ENCODE data around the gene LRRC1.
"Not testable (repeated sequence)": the region's sequence is repeated elsewhere in the genome, so short reads cannot be mapped to it uniquely, and the experiment has no call there.

LRRC1 gene

DNA sequence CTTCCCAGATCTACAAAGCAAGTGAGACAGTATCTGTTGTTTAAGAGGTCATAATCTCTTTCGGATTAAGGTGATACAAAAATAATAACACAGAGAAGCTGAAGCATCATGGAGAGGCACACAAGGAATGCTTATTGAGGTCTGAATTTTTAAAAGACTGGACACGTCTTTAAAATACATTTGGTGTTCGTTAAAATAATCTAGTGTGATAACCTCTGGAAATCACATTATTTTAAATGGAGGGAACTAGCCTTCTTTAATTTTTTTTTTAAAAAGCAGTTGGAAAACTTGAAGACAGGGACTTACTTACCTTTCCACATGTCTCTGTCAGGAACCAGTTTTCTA lies 1.9 kb upstream of the LRRC1 start:
- DNase-seq (ENCODE audit: low spot score): no peak

DNA sequence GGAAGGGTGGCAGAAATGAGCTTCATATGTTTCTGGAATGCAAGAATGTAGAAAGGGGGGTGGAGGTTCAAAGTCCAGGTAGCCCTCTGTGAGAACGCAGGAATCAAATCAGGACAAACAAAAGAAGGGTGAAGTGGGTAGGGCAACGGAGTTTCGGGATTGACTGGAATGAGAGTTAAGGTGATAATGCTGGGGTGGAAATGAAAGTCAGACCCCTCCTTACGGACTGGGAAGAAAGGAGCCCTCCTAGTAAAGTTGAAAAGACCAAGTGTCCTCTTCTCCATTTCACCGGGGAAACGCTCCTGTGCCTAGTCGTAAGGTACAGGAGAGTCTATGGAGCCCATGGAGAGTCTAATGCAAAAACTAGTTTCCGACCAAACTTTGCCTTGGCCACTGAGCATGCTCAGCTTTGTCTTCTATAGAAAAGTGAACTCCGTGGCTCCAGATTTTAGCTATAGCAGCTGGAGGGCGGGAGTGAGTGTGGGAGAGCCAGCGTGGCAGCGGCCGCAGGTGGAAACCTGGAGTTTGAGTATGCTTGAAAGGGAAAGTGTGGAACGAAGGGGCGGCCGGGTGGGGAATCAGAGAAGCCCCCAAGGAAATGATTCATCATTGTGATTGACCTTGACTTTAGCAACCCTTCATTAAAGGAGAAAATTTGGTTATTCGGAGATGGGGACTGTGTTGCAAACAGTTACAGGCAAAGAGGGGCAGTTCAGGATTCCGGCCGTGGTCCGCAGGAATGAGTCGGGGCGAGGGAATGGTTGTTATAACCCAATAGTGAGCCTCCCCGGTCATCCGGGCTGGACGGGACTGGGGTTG lies 1.3 kb upstream of the LRRC1 start:
- peak; percentile 56 for DNase-seq (ENCODE audit: low spot score)

DNA sequence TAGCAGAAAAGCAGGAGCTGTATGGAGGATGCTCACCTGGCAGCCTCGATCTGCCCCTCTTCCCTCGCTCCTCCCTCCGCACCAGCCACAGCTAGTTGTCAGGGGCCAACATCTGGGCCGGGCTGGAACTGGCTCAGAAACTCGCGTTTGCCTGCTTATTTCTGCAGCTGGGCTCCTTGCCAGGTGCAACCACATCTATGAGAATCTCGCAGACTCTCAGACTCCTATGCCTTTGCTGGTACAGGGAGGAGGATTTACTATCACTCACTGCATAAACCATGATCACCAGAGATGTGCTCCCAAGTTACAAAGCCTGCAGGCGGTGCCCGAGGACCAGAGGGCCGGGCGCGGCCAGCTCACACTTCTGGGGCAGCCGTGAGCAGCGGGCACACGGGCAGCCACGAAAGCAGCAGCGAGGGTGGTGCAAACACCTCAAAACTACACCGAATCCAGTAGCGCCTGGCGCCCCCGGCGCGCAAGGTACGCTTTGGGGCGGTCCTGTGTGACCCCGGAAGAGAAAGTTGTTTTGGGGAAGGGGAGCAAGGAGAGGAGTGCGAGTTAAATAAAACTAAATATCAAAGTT lies 577 bp upstream of the LRRC1 start:
- peak; percentile 71 for DNase-seq (ENCODE audit: low spot score)

DNA sequence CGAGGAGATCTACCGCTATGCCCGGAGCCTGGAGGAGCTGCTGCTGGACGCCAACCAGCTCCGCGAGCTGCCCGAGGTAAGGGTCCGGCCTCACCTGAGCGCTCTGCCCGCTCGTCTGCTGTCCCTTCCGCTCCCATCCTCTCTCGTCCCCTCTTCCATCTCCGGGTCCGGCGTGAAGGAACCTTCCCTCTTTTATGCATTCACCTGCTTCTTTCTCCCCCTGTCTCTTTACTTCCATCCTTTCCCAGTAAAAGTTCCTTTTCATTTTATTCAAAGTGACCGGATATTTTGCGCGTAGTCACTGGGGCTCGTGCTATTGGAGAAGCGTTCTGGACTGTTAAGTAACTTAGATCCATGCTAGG lies 516 bp downstream of the LRRC1 start:
- no peak for DNase-seq (ENCODE audit: low spot score)

DNA sequence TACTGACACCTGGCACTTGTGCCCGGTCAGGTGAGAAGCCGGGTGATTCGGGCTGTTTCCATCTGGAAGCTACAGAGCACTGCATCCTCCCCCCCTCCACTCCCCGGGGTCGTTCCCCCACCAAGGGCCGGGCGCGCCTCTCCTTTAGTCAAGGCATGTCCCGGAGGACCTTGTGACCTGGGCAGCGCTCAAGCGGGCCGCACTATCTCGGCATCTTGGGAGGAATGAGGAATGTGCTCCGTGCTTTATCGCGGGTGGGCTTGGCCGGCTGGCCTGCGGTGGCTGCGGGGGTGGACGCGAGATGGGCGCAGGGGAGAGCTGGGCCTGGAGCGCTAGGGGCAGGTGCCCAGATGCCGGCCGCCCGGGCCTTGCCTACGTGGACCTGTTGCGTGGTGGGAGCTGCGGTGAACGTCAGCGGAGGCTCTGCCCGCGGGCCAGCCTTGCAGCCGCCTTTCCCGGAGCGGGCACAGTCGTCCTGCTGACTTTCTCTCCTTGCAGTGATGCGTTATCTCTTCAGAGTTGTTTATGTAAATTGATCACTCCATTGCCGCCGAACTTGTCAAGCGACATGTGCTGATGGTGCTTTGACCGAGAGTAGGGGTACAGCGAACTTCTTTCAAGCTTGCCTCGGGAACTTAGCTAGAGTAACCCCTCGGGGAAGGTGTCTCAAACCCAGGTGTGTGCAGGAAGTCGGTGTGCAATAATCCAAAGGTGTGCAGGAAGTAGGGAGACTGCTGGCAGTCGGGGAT lies 1.1 kb downstream of the LRRC1 start:
- DNase-seq (ENCODE audit: low spot score): no peak

DNA sequence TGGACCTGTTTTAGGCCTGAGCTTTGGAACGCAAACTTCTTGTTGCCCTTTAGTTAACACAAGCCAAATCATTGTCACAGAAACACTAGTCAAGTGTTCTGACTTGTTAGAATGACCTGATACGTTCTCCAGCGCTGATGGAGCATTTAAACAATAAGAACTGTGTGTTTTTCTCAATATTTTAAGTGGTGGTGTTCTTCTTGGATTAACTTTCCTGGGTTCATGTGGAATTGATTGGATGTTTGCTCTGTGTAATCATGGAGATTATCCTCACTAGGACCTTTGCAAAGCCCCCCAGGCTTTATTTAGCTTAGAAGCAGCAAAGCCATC lies 1.6 kb downstream of the LRRC1 start:
- DNase-seq (ENCODE audit: low spot score): no peak

DNA sequence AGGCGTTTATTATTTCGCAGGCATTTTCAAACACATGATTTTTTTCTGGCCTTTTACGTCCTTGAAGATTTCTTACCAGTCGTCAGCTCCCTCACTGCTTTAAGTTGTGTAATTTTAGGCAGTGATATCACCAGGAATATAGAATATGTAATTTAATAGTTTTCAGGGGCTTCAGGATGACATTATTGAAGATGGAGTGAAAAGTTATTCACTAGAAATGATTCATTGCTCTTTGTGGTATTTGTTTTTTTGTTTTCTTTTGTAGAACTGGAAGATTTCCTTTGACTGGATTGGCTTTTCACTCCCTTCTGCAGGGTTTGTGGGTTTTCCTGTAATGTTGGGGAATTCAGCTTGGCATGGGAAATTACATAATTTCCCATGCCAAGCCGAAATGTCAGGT lies 2.0 kb downstream of the LRRC1 start:
- no peak for DNase-seq (ENCODE audit: low spot score)

DNA sequence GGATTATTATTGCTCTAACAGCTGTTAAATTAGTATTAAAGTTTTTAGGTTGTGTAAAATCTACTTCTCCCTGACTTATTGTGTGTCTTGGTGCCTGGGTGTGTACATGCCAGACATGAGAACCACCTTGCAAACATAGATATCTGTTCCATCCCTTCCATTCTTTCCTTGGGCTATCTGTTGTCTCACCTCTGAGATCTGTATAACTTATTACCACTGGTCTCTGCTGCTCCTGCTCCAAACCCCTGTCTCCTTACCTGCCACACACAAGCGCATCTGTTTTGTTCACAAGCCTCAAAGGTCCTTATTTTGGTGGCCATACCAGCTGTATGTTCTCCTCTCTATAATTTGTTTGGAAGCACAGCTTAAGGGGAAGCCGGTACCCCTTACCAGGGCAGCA lies 2.5 kb downstream of the LRRC1 start:
- DNase-seq (ENCODE audit: low spot score): no peak

DNA sequence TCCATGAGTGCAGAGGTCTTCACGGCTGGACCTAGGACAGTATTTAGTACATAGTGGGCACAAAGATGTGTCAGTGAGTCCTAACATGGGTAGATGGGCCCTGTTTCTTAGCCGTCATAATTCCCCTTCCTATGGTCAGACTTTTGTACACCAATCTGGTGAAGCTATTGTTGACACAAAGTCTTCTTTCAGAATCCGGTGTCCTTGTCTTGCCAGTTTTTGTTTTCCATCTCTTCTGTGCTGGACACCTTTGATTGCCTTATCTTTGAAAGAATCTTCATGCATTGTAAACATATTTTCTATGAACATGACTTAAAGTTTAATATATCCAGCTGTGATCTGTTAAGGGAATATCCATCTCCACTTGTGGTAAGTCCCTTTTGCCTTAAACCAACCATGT lies 4.5 kb downstream of the LRRC1 start:
- no peak for DNase-seq (ENCODE audit: low spot score)

DNA sequence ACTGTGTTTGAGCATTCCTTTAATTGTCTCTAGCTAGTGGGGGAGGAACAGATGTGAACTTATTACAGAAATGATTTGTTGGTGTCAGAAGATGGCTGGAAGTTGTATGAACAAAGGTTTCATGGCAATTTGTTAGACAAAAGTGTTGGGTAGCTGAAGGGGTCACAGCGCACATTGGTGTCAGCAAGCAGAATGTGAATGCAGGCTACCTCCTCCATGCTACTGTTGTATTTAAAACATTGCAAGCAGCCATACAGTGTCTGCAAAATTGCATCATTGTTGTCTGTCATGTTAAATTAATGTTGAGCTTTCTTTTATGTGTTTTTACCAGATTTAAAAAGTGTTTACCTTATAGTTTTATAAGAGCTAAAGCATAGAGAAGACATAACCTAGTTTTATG lies 6.2 kb downstream of the LRRC1 start:
- no peak for DNase-seq (ENCODE audit: low spot score)

DNA sequence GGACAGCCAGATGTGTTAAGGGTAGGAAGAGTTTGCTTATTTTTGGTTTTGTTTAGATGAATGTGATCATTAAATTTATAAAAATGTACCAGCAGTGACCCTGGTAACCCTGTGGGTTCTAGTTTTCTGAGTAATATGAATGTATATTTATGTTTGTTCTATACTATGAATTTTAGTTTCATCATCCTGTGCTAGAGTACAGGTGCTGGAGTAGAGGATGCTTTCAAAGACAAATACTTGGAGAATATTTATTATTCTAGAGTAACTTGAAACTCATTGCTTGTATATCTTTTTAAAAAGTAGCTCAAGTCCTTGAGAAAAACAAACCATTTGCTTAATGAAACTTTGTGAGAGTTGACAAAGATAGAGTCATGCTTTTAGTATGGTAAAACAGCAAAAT lies 7.8 kb downstream of the LRRC1 start:
- no peak for DNase-seq (ENCODE audit: low spot score)

DNA sequence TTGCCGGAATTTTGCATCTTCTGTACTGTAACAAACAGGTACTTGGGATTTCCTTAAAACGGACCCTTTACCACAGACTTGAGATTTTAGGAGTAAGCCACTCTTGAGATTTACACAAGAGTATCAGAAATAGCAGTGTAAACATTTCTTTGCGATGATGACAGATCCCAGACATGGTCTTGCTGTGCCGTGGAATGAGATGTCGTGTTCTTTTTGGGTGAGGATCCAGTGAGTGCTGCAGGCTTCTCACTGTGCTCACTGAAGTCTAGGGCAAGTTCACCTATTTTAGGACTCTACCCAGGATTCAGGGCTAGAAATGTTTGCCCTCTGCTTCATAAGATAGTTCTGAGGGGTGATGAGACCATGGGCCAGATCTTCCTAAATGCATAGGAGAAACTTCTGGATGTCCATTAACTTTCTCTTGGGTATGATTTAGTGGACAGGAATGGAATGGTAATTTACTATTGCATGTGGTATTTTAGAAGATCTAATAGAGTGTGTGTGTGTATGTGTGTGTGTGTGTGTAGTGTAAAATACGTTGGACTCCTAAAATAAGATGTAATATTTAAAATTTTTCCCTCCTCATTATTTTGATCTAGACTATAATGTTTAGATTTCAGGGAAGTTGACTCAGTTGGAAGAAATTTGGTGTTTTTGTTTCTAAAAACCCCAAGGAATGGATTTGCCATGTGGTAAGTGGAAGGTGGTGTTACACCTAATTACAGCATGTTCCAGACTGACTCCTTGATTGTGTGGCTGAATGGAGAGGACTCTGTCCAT lies 8.5 kb downstream of the LRRC1 start:
- DNase-seq (ENCODE audit: low spot score): no peak

DNA sequence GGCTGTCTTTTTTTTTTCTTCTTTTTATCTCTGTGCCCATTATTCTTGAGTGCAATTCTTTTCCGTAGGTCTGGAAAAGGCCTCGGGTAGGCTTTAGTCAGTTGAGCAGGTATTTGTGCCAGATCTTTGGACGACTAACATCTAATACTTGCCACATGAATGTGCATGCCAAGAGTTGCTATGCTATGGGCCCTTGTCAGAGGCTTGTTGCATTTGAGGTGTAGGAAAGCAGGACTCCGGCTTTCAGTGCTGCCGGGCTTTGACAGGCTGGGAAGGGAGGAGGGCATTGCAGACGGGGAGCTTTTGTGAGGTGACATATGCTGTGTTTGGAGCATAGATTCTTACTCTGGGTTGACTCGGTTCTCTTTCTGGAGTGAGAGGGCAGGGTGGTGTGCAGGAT lies 10.2 kb downstream of the LRRC1 start:
- no peak for DNase-seq (ENCODE audit: low spot score)

DNA sequence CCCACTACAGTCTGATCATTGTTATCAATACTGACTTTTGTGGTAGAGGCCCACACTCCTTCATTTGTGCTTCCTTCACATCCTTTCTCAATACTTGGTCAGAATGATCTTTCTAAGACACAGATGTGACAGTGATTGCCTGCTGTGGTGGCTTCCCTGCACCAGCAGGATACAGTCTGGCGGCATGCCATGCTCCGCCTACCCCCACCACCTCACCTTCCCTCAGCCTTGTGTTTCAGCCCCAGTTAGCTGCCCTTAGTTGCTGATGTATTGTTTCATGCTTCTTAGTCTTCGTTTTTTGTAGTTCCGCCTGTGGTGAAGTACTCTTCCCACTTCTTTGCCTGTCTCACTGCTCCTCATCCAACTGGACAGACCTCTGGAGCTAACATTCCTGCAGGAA lies 10.9 kb downstream of the LRRC1 start:
- no peak for DNase-seq (ENCODE audit: low spot score)

DNA sequence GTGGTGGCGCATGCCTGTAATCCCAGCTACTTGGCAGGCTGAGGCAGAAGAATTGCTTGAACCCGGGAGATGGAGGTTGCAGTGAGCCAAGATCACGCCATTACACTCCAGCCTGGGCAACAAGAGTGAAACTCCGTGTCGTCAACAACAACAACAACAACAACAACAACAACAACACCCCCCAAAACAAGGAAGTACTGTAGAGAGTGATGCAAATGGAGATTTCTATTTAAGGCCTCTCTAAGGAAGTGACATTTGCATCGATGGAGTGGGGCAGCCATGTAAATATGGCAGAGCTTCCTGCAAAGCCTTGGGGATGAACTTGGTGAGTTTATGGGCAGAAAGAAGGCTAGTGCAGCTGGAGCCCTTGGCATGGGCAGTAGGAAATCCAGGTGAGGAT lies 12.8 kb downstream of the LRRC1 start:
- DNase-seq (ENCODE audit: low spot score): not testable (repeated sequence)

DNA sequence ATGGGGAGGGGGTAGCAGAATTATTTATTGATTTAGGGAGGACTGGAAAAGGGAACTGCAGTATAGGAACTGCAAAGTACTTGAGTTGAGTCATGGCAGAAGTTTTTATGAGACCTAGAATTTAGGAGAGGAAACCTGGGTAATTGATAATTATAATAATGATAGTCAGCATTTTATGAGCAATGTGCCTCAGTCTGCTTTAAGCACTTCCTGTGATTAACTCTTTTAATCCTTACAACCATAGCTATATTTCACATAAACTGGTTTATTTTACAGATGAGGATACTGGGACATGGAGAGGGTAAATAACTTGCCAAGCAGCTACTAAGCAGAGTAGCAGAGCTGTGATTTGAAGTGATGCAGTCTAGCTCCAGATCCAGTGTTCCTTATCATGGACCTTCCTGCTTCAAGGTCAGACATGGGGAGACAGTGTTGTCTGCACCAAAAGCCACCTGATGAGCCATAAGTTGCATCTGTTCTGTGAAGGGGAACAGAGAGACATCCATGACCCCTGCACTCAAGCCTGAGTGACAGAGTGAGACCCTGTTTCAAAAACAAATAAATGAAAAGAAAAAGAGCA lies 13.6 kb downstream of the LRRC1 start:
- DNase-seq (ENCODE audit: low spot score): no peak

DNA sequence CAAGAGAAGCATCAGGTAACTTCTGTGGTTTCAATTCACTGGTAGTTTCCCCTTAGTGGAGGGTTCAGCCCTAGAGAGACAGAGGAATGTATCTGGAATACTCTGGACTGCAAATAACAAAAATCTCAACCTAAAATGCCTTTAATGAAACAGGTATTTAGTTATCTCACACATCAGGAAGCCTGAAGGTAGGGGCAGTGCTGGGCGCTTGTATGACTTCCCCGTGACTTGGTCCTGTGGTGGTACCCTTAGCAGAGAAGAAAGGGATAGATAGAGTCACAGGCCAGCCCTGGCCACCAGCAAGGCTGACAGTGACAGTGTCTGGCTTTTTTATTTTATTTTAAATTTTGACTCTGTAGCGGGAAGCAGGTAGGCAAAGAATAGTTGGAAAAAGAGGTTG lies 14.9 kb downstream of the LRRC1 start:
- DNase-seq (ENCODE audit: low spot score): no peak

DNA sequence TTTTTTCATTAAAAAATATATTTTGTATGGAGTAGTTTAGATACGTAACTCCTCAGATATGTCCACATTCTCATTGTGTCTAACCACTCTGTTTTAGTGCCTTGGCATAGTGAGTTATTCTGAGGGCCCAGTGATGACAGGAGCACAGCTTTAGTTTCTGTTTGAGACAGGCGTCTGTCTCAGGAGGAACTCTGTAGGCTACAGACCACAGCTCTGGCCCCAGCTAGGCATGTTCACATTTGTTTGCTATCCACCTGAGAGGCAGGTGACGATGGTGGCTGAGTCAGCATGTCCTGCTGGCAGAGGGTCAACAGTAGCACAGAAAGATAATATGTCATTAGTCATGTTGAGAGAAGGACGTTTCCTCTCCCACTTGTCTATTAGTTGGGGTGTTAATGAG lies 16.3 kb downstream of the LRRC1 start:
- no peak for DNase-seq (ENCODE audit: low spot score)

DNA sequence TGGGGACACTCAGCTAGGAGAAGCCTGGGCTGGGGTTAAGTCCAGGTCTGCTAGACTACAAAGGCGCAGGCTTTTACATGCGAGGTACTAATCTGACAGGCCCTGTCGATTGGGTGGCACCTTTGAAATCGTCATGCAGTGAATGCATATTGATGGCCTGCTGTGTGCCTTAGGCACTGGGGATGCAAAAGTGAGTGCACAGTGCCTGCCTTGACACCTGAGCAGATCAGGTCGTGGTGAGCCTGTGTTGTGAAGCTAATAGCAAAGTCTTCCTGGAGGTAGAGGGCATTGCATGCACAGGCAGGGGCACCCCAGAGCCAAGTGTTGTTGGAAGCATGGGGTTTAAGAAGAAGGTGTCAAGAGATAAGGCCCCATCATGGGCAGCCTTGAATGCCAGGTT lies 16.9 kb downstream of the LRRC1 start:
- no peak for DNase-seq (ENCODE audit: low spot score)

DNA sequence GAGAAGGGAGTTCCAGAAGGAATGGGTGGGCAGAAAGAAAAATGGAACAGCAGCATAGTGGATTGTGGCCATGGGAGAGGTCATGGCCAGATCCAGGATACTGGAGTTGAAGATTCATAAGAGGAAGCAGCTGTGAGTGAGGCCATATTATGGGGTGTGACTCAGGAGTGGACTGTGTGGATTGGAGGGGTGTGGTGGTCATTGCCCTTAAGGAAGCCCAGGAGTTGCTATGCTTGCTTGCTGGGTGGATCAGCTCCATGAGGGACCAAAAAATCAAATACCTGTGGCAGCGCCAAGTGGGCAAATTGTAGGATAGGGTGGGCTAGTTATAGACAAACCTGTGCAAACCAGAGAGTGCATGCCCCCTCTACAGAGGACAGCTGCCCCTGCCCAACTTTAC lies 18.3 kb downstream of the LRRC1 start:
- DNase-seq (ENCODE audit: low spot score): no peak

DNA sequence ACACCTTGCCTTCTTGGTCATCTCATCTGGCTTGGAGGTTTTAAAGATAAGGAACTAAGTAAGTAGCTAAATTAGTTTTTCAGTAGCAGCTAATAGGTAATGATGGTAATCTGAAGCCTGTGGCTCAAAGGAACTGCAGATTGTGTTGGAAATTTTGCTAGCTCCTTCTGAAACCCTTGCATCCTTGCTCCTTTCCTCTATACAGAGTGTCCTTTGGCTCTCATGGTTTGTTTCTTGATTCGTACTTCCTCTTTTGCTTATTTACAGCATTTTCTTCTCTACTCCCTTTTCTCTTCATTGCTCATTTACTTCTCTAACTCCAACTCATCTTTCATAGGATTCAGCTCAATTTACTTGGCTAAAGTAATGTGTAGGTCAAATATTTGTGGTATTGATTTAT lies 19.0 kb downstream of the LRRC1 start:
- no peak for DNase-seq (ENCODE audit: low spot score)

DNA sequence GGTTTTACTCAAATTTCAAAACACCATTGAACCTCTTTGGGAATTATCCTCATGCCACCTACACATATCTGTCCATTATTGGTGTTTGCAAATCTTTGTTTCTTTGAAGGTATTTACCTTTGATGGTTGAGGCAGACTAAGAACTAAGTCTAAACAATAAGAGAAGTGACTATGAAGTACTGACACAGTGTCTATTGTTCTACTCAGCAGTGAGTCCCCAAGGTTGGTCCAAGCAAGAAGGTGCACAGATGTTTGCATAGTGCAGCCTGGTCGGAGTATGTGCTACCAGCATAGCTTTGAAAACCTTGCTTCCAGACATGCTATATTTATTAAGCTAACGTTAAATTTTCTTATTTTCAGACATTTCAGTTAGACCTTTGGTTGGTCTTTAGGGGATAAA lies 19.5 kb downstream of the LRRC1 start:
- no peak for DNase-seq (ENCODE audit: low spot score)
